ENCODE results near the gene TLNRD1.

- TF ChIP-seq CTCF (IDR thresholded peaks at IDR 0.05): no peak
- no peak for TF ChIP-seq POLR2A (IDR thresholded peaks at IDR 0.05)
Observed at GRCh38 chr15:81016489-81017068, 15.9 kb downstream of the TLNRD1 start.
